K562 (cell line): Measurements from ENCODE around the gene HTR3E. TPM values are rescaled to one million over a fixed set of nuclear protein-coding genes. Genes with fewer than 3 reads are reported as not detected.

Source experiments
- BCOR ChIP-seq: fragments of 450-650 bp; IDR thresholded peaks from 2 replicates; pipeline ENCODE4 v1.6.1; 2016
- BRCA1 ChIP-seq, 2 experiments: fragments of 450-650 bp in 1 of 2; sonication (generic) in 1 of 2; formaldehyde crosslinking in 1 of 2; IDR thresholded peaks; 2 replicates each; pipeline versions ENCODE4 v1.5.0 to v1.6.1; 2017 to 2020; ENCODE audit warnings: mild to moderate bottlenecking in 1 of 2, missing genetic modification reagents in 1 of 2
- DPF2 ChIP-seq: fragments of 450-650 bp; IDR thresholded peaks from 2 replicates; pipeline ENCODE4 v1.6.1; 2016
- FUS ChIP-seq: fragments of 200-400 bp; formaldehyde crosslinking; optimal IDR thresholded peaks from 2 replicates; pipeline ENCODE3; 2017; ENCODE audit warnings: low read depth, low read length
- GATA2 ChIP-seq: sonication (generic); formaldehyde crosslinking; IDR thresholded peaks from 2 replicates; pipeline ENCODE4 v1.4.0; 2020; ENCODE audit warnings: mild to moderate bottlenecking, missing genetic modification reagents
- HNRNPL ChIP-seq: fragments of 200-400 bp; formaldehyde crosslinking; IDR thresholded peaks from 2 replicates; pipeline ENCODE4 v1.6.1; 2017; ENCODE audit warnings: low read depth, mild to moderate bottlenecking, low read length
- LARP7 ChIP-seq: fragments of 450-650 bp; IDR thresholded peaks from 2 replicates; pipeline ENCODE4 v1.6.1; 2016
- LCOR ChIP-seq: sonication (generic); formaldehyde crosslinking; IDR thresholded peaks from 2 replicates; pipeline ENCODE4 v1.8.0; 2022; ENCODE audit warnings: mild to moderate bottlenecking, missing genetic modification reagents
- MAFF ChIP-seq: IDR thresholded peaks from 2 replicates; pipeline ENCODE4 v1.6.1; 2012; ENCODE audit warnings: low read length, improper control_type of control experiment
- MEIS2 ChIP-seq: fragments of 450-650 bp; IDR thresholded peaks from 2 replicates; pipeline ENCODE4 v1.6.1; 2014; ENCODE audit warnings: mild to moderate bottlenecking; ENCODE audit not compliant: partially characterized antibody
- NCOA2 ChIP-seq, 2 experiments: fragments of 450-650 bp; IDR thresholded peaks; 2 replicates each; pipeline ENCODE4 v1.6.1; 2018; ENCODE audit warnings: mild to moderate bottlenecking in 2 of 2, moderate library complexity in 1 of 2; ENCODE audit not compliant: partially characterized antibody in 2 of 2
- NFRKB ChIP-seq: fragments of 450-650 bp; IDR thresholded peaks from 2 replicates; pipeline ENCODE4 v1.6.1; 2016; ENCODE audit warnings: low read depth
- NR2C2 ChIP-seq, 2 experiments: fragments of 200-800 bp in 1 of 2; sonication (Bioruptor generic) in 1 of 2; sonication (generic) in 1 of 2; formaldehyde crosslinking in 1 of 2; IDR thresholded peaks; 2 replicates each; pipeline versions ENCODE4 v1.6.1 to v1.8.0; 2016 to 2022; ENCODE audit warnings: mild to moderate bottlenecking in 1 of 2, missing compliant biosample characterization in 1 of 2, missing genetic modification characterization in 1 of 2, missing genetic modification reagents in 1 of 2
- PYGO2 ChIP-seq: fragments of 450-650 bp; IDR thresholded peaks from 2 replicates; pipeline ENCODE4 v1.6.1; 2016; ENCODE audit warnings: mild to moderate bottlenecking, missing genetic modification characterization, moderate library complexity, missing compliant biosample characterization
- SAFB ChIP-seq: fragments of 200-400 bp; formaldehyde crosslinking; IDR thresholded peaks from 2 replicates; pipeline ENCODE4 v1.6.1; 2017; ENCODE audit warnings: low read depth, low read length, borderline replicate concordance
- SREBF2 ChIP-seq: sonication (generic); formaldehyde crosslinking; IDR thresholded peaks from 2 replicates; pipeline ENCODE4 v1.4.0; 2020; ENCODE audit warnings: mild to moderate bottlenecking, missing genetic modification reagents
- TBL1XR1 ChIP-seq, 2 experiments: IDR thresholded peaks; 2 replicates each; pipeline ENCODE4 v1.6.1; 2012; ENCODE audit warnings: improper control_type of control experiment in 2 of 2, low read length in 2 of 2, mild to moderate bottlenecking in 1 of 2
- TCFL5 ChIP-seq: fragments of 250-450 bp; sonication (Bioruptor Pico); conservative IDR thresholded peaks from 2 replicates; pipeline ENCODE4 v1.6.1; 2021; ENCODE audit warnings: mild to moderate bottlenecking, moderate library complexity, matching md5 sums
- U2AF2 ChIP-seq: fragments of 200-400 bp; formaldehyde crosslinking; optimal IDR thresholded peaks from 2 replicates; pipeline ENCODE3; 2017; ENCODE audit warnings: low read depth, mild to moderate bottlenecking, low read length
- ZNF75A ChIP-seq: fragments of 450-650 bp; formaldehyde crosslinking; IDR thresholded peaks from 2 replicates; pipeline ENCODE4 v1.4.0; 2020; ENCODE audit warnings: mild to moderate bottlenecking
- ZSCAN32 ChIP-seq: fragments of 450-650 bp; formaldehyde crosslinking; IDR thresholded peaks from 2 replicates; pipeline ENCODE4 v1.4.0; 2020; ENCODE audit warnings: mild to moderate bottlenecking, moderate library complexity
- polyA plus RNA-seq, 8 experiments: library from polyadenylated mRNA; depleted of rRNA in 4 of 8; stranded (reverse) in 5 of 8; unstranded in 3 of 8; fragments of >200 nt; fragmentation: Nextera tagmentation in 2 of 8; fragmentation: Illumina TruSeq in 1 of 8; extraction: Ambion mirVana in 2 of 8; extraction: Trizol in 1 of 8; gene quantifications; 2 replicates each; pipeline versions ENCODE4 v1.2.1 to v1.2.3, GENCODE V29; 2011 to 2014; ENCODE audit warnings: inconsistent platforms in 1 of 8, missing spikeins in 1 of 8
- total RNA-seq, 7 experiments: library from RNA; depleted of rRNA in 6 of 7; stranded (reverse); fragments of >200 nt in 6 of 7; fragmentation: Illumina TruSeq in 2 of 7; extraction: Trizol in 2 of 7; gene quantifications; 2 replicates each; pipeline versions ENCODE4 v1.2.1 to v1.2.3, GENCODE V29; 2011 to 2021; ENCODE audit warnings: low replicate concordance in 1 of 7
- TF ChIP-seq, protein P1 (sequence below): fragments of 450-650 bp; IDR thresholded peaks from 2 replicates; pipeline ENCODE4 v1.6.1; 2018; ENCODE audit warnings: mild to moderate bottlenecking, low read depth; ENCODE audit not compliant: partially characterized antibody
- TF ChIP-seq, protein P2 (sequence below): sonication (generic); formaldehyde crosslinking; IDR thresholded peaks from 2 replicates; pipeline ENCODE4 v1.8.0; 2022; ENCODE audit warnings: mild to moderate bottlenecking, missing genetic modification reagents, borderline replicate concordance
- TF ChIP-seq, protein P3 (sequence below): fragments of 450-650 bp; formaldehyde crosslinking; IDR thresholded peaks from 2 replicates; pipeline ENCODE4 v1.4.0; 2020; ENCODE audit warnings: mild to moderate bottlenecking

The HTR3E gene
- total and polyA plus RNA-seq, 9 of the 15 experiments (the other 6 are each of a cell fraction or from before 2014, with no cell fraction given): not detected

DNA sequence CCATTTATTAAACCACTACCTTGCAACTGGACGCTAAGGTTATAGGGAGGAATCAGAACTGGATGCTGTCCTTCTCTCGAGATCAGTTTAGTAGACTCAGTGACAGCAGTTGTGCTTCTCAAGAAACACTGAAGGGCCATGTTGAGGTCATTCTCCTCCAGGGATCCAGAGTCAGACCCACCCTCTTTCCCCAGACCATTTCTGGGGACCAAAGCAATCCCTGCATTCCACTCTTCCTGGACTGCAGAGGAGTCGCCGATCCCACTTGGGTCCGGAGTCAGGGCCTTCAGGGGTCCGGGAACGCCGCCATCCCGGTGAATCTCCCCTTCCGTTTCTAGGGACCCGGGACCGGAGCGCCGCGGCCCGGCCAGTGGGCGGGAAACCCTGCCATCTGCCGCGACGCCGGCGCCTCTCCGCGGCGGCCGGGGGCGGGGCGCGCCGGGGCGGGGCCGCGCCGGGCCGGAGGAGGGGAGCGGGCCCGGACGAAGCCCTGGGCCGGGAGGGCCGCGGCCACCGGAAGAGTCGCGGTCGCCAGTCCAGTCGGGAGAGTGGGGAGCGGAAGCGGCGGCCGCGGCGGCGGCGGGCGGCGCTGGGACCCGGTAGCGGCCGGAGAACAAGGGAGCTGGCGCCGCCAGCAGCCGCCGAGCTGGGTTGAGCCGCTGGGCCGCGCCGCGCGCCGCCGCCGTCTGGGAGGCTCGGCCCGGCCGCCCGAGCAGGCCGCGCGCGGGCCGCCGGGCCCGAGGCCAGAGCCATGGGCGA lies 58.2 kb downstream of the HTR3E start, which contains the start of gene DVL3 (continued):
- TF ChIP-seq, protein P1, sequence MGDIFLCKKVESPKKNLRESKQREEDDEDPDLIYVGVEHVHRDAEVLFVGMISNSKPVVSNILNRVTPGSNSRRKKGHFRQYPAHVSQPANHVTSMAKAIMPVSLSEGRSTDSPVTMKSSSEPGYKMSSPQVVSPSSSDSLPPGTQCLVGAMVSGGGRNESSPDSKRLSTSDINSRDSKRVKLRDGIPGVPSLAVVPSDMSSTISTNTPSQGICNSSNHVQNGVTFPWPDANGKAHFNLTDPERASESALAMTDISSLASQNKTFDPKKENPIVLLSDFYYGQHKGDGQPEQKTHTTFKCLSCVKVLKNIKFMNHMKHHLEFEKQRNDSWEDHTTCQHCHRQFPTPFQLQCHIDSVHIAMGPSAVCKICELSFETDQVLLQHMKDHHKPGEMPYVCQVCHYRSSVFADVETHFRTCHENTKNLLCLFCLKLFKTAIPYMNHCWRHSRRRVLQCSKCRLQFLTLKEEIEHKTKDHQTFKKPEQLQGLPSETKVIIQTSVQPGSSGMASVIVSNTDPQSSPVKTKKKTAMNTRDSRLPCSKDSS: no peak
- TF ChIP-seq FUS (no peak), TBL1XR1 (IDR thresholded peaks at IDR 0.05; ENCODE audit: low read length in 2 of 2) (0 out of 4 replicates have a peak, but pooled peaks of 1 of the 2 experiments have one; percentile 9), LCOR (CRISPR knock-in tag) (no peak), ZNF75A (no peak), LARP7 (no peak), TCFL5 (CRISPR knock-in tag) (no peak), DPF2 (no peak), NFRKB (no peak), MEIS2 (no peak), GATA2 (CRISPR knock-in tag) (no peak), BCOR (no peak), SREBF2 (CRISPR knock-in tag) (no peak), PYGO2 (tag) (no peak), MAFF (no peak), BRCA1 (IDR thresholded peaks at IDR 0.05) (no peak), BRCA1 (CRISPR knock-in tag; IDR thresholded peaks at IDR 0.05) (no peak), ZSCAN32 (CRISPR knock-in tag) (no peak), U2AF2 (no peak), HNRNPL (no peak), SAFB (no peak), NR2C2 (CRISPR knock-in tag; IDR thresholded peaks at IDR 0.05) (no peak), NR2C2 (tag; IDR thresholded peaks at IDR 0.05) (peak; percentile 56), NCOA2 (IDR thresholded peaks at IDR 0.05; ENCODE audit: partially characterized antibody in 2 of 2) (no peak)
- TF ChIP-seq, protein P2, sequence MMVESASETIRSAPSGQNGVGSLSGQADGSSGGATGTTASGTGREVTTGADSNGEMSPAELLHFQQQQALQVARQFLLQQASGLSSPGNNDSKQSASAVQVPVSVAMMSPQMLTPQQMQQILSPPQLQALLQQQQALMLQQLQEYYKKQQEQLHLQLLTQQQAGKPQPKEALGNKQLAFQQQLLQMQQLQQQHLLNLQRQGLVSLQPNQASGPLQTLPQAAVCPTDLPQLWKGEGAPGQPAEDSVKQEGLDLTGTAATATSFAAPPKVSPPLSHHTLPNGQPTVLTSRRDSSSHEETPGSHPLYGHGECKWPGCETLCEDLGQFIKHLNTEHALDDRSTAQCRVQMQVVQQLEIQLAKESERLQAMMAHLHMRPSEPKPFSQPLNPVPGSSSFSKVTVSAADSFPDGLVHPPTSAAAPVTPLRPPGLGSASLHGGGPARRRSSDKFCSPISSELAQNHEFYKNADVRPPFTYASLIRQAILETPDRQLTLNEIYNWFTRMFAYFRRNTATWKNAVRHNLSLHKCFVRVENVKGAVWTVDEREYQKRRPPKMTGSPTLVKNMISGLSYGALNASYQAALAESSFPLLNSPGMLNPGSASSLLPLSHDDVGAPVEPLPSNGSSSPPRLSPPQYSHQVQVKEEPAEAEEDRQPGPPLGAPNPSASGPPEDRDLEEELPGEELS (CRISPR knock-in tag): no peak
- TF ChIP-seq, protein P3, sequence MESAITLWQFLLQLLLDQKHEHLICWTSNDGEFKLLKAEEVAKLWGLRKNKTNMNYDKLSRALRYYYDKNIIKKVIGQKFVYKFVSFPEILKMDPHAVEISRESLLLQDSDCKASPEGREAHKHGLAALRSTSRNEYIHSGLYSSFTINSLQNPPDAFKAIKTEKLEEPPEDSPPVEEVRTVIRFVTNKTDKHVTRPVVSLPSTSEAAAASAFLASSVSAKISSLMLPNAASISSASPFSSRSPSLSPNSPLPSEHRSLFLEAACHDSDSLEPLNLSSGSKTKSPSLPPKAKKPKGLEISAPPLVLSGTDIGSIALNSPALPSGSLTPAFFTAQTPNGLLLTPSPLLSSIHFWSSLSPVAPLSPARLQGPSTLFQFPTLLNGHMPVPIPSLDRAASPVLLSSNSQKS (CRISPR knock-in tag): no peak
